Smooth muscle cell of the brain vasculature (primary cell): ENCODE measurements around the gene UCP3.

Experiments
- DNase-seq: peaks from one replicate; pipeline ENCODE4 v3.0.0-alpha.2; 2012; ENCODE audit warnings: low read depth, low spot score

Gene UCP3

GRCh38 chr11:74008373-74009229, at the start of gene UCP3:
UCP3 (minus strand) TSS chr11:74009085; CDS start chr11:74007042, 2,043 bp downstream.
- no peak for DNase-seq

- no peak for DNase-seq
Observed at GRCh38 chr11:74057249-74058151, 48.6 kb upstream of the UCP3 start.

- DNase-seq: peak; percentile 33
Observed at GRCh38 chr11:74055938-74056337, 47.1 kb upstream of the UCP3 start.

- DNase-seq: no peak
Observed at GRCh38 chr11:74050465-74050864, 41.6 kb upstream of the UCP3 start.

- DNase-seq: no peak
Observed at GRCh38 chr11:74048993-74049392, 40.1 kb upstream of the UCP3 start.

- DNase-seq: no peak
Observed at GRCh38 chr11:74044538-74044937, 35.7 kb upstream of the UCP3 start.

- no peak for DNase-seq
Observed at GRCh38 chr11:74043450-74043849, 34.6 kb upstream of the UCP3 start.

- no peak for DNase-seq
Observed at GRCh38 chr11:74037309-74037708, 28.4 kb upstream of the UCP3 start.

- DNase-seq: no peak
Observed at GRCh38 chr11:74035264-74035663, 26.4 kb upstream of the UCP3 start.

- no peak for DNase-seq
Observed at GRCh38 chr11:74033046-74033445, 24.2 kb upstream of the UCP3 start.

GRCh38 chr11:74030723-74031676, 22.1 kb upstream of the UCP3 start:
- DNase-seq: no peak

- no peak for DNase-seq
Observed at GRCh38 chr11:74025467-74026166, 16.7 kb upstream of the UCP3 start.

- peak; percentile 53 for DNase-seq
Observed at GRCh38 chr11:74024261-74025029, 15.6 kb upstream of the UCP3 start.

- DNase-seq: no peak
Observed at GRCh38 chr11:74023276-74023675, 14.4 kb upstream of the UCP3 start.

GRCh38 chr11:74022546-74022945, 13.7 kb upstream of the UCP3 start:
- no peak for DNase-seq

GRCh38 chr11:74021998-74022397, 13.1 kb upstream of the UCP3 start:
- no peak for DNase-seq

GRCh38 chr11:74020539-74020938, 11.7 kb upstream of the UCP3 start:
- DNase-seq: no peak

GRCh38 chr11:74019860-74020259, 11.0 kb upstream of the UCP3 start:
- DNase-seq: no peak

- no peak for DNase-seq
Observed at GRCh38 chr11:74019104-74019738, 10.3 kb upstream of the UCP3 start.
